Ovary (tissue), 9 donors: ENCODE results near the gene MARK2. TPM values are rescaled to one million over a fixed set of nuclear protein-coding genes. Genes with fewer than 3 reads are reported as not detected.

Experiments used
- DNase-seq, 5 donors: peaks; one replicate each; pipeline ENCODE4 v3.0.0-alpha.2; 2019 to 2020
- H3K27ac ChIP-seq, 2 donors: fragments of 200-600 bp; one replicate each; pipeline versions ENCODE4 v1.5.1 to v1.8.0; 2019 to 2022
- H3K27me3 ChIP-seq: fragments of 200-600 bp; one replicate; pipeline ENCODE4 v1.8.0; 2022
- H3K36me3 ChIP-seq: fragments of 200-600 bp; sonication (generic); one replicate; pipeline ENCODE4 v1.5.1; 2019
- H3K4me1 ChIP-seq: one replicate; pipeline ENCODE4 v1.8.1; 2013; ENCODE audit warnings: mild to moderate bottlenecking, moderate library complexity; ENCODE audit not compliant: insufficient read depth
- H3K4me3 ChIP-seq: fragments of 200-600 bp; sonication (generic); one replicate; pipeline ENCODE4 v1.5.1; 2017
- H3K9me3 ChIP-seq, 2 donors: fragments of 200-600 bp in 1 of 2; sonication (generic) in 1 of 2; one replicate each; pipeline versions ENCODE4 v1.5.1 to v1.8.1; 2013 to 2019; ENCODE audit warnings: mild to moderate bottlenecking in 1 of 2, moderate library complexity in 1 of 2
- CTCF ChIP-seq, 3 donors: fragments of 450-650 bp in 2 of 3; fragments of 200-600 bp in 1 of 3; IDR thresholded peaks; one replicate each; pipeline versions ENCODE4 v1.5.1 to v1.8.0; 2016 to 2022; ENCODE audit warnings: antibody characterized with exemption in 3 of 3, mild to moderate bottlenecking in 1 of 3
- EP300 ChIP-seq: sonication (generic); formaldehyde crosslinking; IDR thresholded peaks from one replicate; pipeline ENCODE4 v1.6.1; 2017; ENCODE audit warnings: antibody characterized with exemption
- POLR2A ChIP-seq: fragments of 450-650 bp; IDR thresholded peaks from one replicate; pipeline ENCODE4 v1.6.1; 2017; ENCODE audit warnings: antibody characterized with exemption, mild to moderate bottlenecking, moderate library complexity
- WGBS, 3 donors: extraction: QIAGEN DNeasy Blood & Tissue Kit in 1 of 3; methylation state at CpG; one replicate each; pipeline versions ENCODE4 v1.1.5 to v1.1.7; 2013 to 2017; 5-methylcytosine and 5-hydroxymethylcytosine counted together
- intact Hi-C, 4 donors: fragments of 100-400 bp; cut with DNase I; formaldehyde crosslinking; loops; one replicate each; pipeline versions ENCODE4 v1.11.0 to v1.15.1; 2022 to 2023
- polyA plus RNA-seq, 2 donors: library from polyadenylated mRNA; stranded (reverse); fragments of 200-250 nt in 1 of 2; fragments of 350-450 nt in 1 of 2; fragmentation: Illumina TruSeq in 1 of 2; extraction: RNeasy Lipid Tissue Mini Kit (QIAGEN cat#74804) in 1 of 2; gene quantifications; one replicate each; pipeline ENCODE4 v1.2.3, GENCODE V29; 2013 to 2014
- total RNA-seq, 7 donors: library from RNA; depleted of rRNA in 2 of 7; stranded (reverse); fragments of >200 nt in 2 of 7; fragmentation: NEBNext Ultra II Directional in 3 of 7; extraction: Animal tissue kit (Norgen Biotek cat#: 25700) in 3 of 7; gene quantifications; one replicate each; pipeline versions ENCODE4 v1.1.0 to v1.2.4, GENCODE V29; 2016 to 2023
- donor health status: DM: no; HTN: no; CAD: no; lungs with moderate emphysema.
- donor health status: DM: no; HTN: no; CAD: no.
- donor health status: Bipolar disorder and iron deficiency.
- donor health status: DM: yes; HTN: yes; CAD: no.
- donor health status: DM: no; HTN: no; CAD: no.
- donor health status: DM: yes; HTN: yes; CAD: no.

MARK2 gene
- total and polyA plus RNA-seq, 9 donors, result 12.3 to 27.8 (median 25.8) TPM

GRCh38 chr11:63918507-63919191 lies 79.7 kb downstream of the MARK2 start:
- intact Hi-C loops, result no loop called here
- H3K4me1 ChIP-seq, result peaks cover 15% of the 10 kb centered on the region
- no peaks in the 10 kb centered on the region for H3K27me3 ChIP-seq
- WGBS, 3 donors, result 48 to 52% (median 51%) methylated on average over 9 of the region's 9 CpGs
- DNase-seq, result peak in 1 of 5 donors; percentile 53
- no peak overlapping the region for H3K4me3 ChIP-seq
- H3K9me3 ChIP-seq, result no peaks in the 10 kb centered on the region
- peak overlapping the region; percentile 52 to 78 for H3K27ac ChIP-seq
- TF ChIP-seq CTCF (IDR thresholded peaks at IDR 0.05), result no peak
- TF ChIP-seq EP300, result no peak
- TF ChIP-seq POLR2A, result no peak
- no peaks in the 10 kb centered on the region for H3K36me3 ChIP-seq

GRCh38 chr11:63919267-63920125 lies 80.6 kb downstream of the MARK2 start:
- H3K4me1 ChIP-seq, result peaks cover 15% of the 10 kb centered on the region
- DNase-seq, result peak in 3 of 5 donors; percentile 49 to 60 (median 59)

GRCh38 chr11:63920126-63920938 lies 81.4 kb downstream of the MARK2 start:
- no peak overlapping the region for H3K4me3 ChIP-seq
- DNase-seq, result peak; percentile 61 to 79 (median 76)
- intact Hi-C loops, result no loop called here

More at GRCh38 chr11:63919267-63920125, 80.6 kb downstream of the MARK2 start:
- H3K4me3 ChIP-seq, result no peak overlapping the region
- WGBS, 3 donors, result 19 to 33% (median 26%) methylated on average over 36 to 41 of the region's 41 CpGs
- H3K36me3 ChIP-seq, result no peaks in the 10 kb centered on the region
- intact Hi-C loops, result no loop called here
- no peaks in the 10 kb centered on the region for H3K27me3 ChIP-seq
- H3K9me3 ChIP-seq, result no peaks in the 10 kb centered on the region
- TF ChIP-seq EP300 (no peak), POLR2A (no peak), CTCF (IDR thresholded peaks at IDR 0.05) (no peak)
- H3K27ac ChIP-seq, result peak overlapping the region; percentile 52 to 78

More at GRCh38 chr11:63920126-63920938, 81.4 kb downstream of the MARK2 start:
- WGBS, 3 donors, result 25 to 26% (median 25%) methylated on average over 20 to 22 of the region's 22 CpGs
- H3K27me3 ChIP-seq, result no peaks in the 10 kb centered on the region
- peaks cover 15% of the 10 kb centered on the region for H3K4me1 ChIP-seq
- no peaks in the 10 kb centered on the region for H3K9me3 ChIP-seq
- no peaks in the 10 kb centered on the region for H3K36me3 ChIP-seq
- H3K27ac ChIP-seq, result peak overlapping the region; percentile 52 to 78
- TF ChIP-seq CTCF (IDR thresholded peaks at IDR 0.05) (no peak), EP300 (no peak), POLR2A (no peak)
